Thyroid gland (tissue), 4 donors: ENCODE measurements around the gene CELF4.

Experiments used
- POLR2A ChIP-seq, 2 donors: fragments of 450-650 bp; IDR thresholded peaks; one replicate each; pipeline ENCODE4 v1.6.1; 2017; ENCODE audit warnings: antibody characterized with exemption in 2 of 2, mild to moderate bottlenecking in 2 of 2, moderate library complexity in 1 of 2
- TF ChIP-seq, protein P1 (sequence below), 6 experiments: fragments of 200-600 bp in 3 of 6; fragments of 450-650 bp in 3 of 6; sonication (generic) in 3 of 6; IDR thresholded peaks; one replicate each; pipeline ENCODE4 v1.5.1; 2016 to 2019; ENCODE audit warnings: antibody characterized with exemption in 6 of 6, mild to moderate bottlenecking in 2 of 6, inconsistent platforms in 1 of 6, moderate library complexity in 1 of 6

DNA sequence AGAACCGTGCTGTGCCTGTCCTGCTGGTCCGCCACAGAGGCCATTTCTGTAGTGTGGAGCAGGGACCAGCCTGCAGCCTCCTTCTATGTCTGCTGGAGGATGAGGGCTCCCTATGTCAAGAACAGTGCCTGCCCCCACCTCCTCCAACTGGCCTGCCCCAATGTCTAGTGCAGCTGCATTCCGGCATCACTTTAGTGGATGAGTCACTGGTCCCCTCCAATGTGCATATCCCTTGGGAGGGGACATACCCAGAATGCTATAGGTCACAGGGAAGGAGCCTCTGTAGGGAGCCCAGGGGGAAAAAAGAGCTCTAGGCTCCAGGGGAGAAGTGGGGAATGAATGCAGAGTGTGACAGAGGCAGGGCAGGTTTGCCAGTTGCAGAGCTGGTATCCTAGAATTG, 219.6 kb downstream of the CELF4 start:
- no peak for TF ChIP-seq POLR2A (IDR thresholded peaks at IDR 0.05)
- TF ChIP-seq, protein P1, sequence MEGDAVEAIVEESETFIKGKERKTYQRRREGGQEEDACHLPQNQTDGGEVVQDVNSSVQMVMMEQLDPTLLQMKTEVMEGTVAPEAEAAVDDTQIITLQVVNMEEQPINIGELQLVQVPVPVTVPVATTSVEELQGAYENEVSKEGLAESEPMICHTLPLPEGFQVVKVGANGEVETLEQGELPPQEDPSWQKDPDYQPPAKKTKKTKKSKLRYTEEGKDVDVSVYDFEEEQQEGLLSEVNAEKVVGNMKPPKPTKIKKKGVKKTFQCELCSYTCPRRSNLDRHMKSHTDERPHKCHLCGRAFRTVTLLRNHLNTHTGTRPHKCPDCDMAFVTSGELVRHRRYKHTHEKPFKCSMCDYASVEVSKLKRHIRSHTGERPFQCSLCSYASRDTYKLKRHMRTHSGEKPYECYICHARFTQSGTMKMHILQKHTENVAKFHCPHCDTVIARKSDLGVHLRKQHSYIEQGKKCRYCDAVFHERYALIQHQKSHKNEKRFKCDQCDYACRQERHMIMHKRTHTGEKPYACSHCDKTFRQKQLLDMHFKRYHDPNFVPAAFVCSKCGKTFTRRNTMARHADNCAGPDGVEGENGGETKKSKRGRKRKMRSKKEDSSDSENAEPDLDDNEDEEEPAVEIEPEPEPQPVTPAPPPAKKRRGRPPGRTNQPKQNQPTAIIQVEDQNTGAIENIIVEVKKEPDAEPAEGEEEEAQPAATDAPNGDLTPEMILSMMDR (IDR thresholded peaks at IDR 0.05), result no peak
